ENCODE data around the gene STAT1.

STAT1 gene

DNA sequence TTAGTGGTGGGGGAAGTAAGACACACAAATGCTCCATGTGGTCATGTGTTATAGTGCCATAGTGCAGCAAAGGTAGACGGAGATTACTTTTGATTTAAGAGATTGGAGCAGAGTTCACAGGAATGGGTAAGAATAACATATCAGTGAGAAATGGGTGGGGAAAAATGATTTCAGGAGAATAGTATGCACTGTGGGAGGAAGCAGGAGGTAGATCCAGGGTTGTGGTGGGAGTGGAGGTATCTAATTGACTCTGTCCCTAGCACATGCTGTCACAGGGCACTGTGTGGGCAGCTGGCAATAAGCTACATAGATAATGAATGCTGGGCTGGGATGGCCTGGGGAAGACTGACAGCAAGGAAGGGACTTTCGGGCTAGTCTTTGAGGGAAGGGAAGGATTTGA lies 65.3 kb downstream of the STAT1 start:
- no peak for DNase-seq

- no peak for DNase-seq
Observed at GRCh38 chr2:190947711-190948251, 66.2 kb downstream of the STAT1 start.

DNA sequence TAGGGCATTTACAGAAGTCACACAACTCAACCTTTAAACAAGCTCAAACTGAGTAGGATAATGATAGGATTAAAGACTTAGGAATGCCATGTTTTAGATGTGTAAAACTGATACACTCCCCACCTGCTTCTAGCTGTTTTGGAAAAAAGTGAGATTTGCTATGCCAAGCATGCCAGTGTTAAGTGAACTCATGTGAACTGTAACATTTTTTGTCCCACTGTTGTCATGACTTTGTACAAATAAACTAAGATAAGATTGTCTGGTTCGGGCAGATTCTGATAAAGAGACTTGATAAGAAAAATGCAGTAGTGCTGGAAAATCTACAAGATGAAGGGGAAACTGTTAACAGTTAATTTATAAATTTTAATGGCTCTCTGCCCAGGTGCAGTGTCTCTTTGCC lies 66.8 kb downstream of the STAT1 start:
- no peak for DNase-seq

- DNase-seq: no peak
Observed at GRCh38 chr2:190943706-190944105, 70.3 kb downstream of the STAT1 start.

DNA sequence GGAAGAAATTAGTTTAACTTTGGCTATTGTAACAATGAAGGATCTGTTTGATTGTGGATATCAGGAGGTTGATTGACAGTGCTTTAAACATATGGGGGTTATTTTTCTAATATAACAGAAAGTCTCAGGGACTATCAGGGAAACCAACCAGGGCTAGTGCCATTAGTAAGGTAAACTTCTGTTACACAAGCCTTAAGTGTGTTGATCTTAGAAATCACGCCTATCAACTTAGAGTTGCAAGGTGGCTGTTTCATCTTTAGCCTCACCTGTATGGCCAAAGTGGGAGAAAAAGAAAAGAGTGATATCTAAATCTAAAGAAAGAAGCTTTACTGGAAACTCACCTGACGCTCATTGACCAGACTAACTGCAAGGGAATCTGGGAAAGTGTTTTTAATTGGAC lies 71.3 kb downstream of the STAT1 start:
- no peak for DNase-seq

GRCh38 chr2:190941571-190941970 lies 72.4 kb downstream of the STAT1 start:
- no peak for DNase-seq

GRCh38 chr2:190940454-190940853 lies 73.5 kb downstream of the STAT1 start:
- no peak for DNase-seq

- no peak for DNase-seq
Observed at GRCh38 chr2:190938771-190939335, 75.1 kb downstream of the STAT1 start.

GRCh38 chr2:190935054-190935453 lies 78.9 kb downstream of the STAT1 start:
- no peak for DNase-seq

- no peak for DNase-seq
Observed at GRCh38 chr2:190933361-190933760, 80.6 kb downstream of the STAT1 start.

DNA sequence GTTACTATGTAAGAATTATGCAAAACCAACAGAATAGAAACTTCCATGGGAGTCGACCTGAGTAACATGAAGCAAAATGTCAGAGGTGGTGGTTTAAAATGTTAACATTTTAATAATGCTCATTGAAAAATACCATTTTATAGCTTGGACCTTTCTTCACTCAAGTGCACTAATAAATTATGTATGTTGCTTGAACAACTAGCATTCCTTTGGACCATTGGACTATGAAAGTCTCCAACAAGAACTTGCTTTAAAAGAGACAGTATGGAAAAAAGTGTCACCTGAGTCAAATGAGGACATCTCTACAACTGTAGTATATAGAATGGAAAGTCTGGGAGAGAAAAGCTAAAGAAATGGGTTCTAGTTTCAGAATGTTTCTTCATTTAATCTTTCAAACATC lies 81.5 kb downstream of the STAT1 start:
- no peak for DNase-seq

DNA sequence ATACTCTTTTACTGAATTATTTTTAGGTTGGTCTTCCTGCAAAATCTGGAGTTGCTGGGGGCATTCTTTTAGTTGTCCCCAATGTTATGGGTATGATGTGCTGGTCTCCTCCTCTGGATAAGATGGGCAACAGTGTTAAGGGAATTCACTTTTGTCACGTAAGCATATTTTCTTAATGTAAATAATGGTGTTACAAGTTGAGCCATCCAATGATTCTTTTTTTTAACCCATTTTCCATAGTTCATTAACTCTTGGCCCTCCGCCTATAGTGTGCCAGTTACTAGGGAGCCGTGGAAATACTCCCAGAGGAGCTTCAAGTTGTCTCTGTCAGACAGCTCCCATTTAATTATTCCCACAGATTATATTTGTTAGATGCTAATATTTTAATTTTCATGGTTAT lies 83.6 kb downstream of the STAT1 start:
- no peak for DNase-seq

- DNase-seq: no peak
Observed at GRCh38 chr2:190929919-190930318, 84.1 kb downstream of the STAT1 start.

DNA sequence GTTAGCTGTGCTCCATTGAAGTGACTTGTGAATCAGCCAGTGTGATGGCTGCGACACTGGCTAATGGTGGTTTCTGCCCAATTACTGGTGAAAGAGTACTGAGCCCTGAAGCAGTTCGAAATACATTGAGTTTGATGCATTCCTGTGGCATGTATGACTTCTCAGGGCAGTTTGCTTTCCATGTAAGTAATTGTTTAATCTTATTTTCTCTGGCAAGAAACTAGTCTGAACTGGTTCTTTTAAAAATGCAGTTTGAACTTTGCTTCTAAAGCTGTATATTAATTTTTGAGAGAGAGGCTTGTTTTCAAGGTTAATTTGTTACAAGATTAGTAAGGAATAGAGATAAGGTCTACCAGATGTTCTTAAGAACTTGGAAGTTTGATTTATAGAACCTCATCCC lies 86.7 kb downstream of the STAT1 start:
- no peak for DNase-seq

GRCh38 chr2:190922376-190922775 lies 91.6 kb downstream of the STAT1 start:
- no peak for DNase-seq

DNA sequence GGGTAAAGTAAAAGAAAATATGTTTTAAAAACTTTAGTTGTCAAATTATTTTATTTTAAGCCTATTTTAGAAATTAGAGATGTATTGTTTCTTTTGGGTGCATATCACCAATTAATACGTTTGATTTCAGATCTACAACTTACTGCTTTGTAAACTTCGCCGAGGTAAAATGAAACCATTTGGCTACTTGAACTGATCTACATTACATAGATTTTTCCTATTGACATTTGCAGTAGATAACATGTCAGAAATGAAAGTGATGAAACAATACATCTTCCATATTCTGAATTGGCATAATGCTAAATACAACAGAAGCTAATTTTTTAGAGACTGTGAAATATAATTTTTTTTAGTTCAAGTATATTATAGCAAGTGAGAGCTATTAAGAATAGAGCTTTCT lies 93.9 kb downstream of the STAT1 start:
- DNase-seq: no peak

Measured in activated CD4-positive, CD25-positive, alpha-beta regulatory T cell treated with anti-CD3 and anti-CD28 coated beads, Interleukin-2, amount 50 U/mL, for 72 hours (primary cell).